Activated naive CD4-positive, alpha-beta T cell treated with anti-CD3 and anti-CD28 coated beads, Interleukin-2, amount 10 ng/mL, durations not matched to agents 5 hours and 36 hours (primary cell): ENCODE measurements around the gene RTF2. TPM values are rescaled to one million over a fixed set of nuclear protein-coding genes. Genes with fewer than 3 reads are reported as not detected.

Source experiments
- total RNA-seq, 2 experiments: library from RNA; stranded (reverse); gene quantifications; one replicate each; pipeline ENCODE4 v1.2.3, GENCODE V29; 2021

Gene RTF2
- total RNA-seq, result 10 to 100 TPM; 95.4 to 98.4 TPM

GRCh38 chr20:56468316-56469076, at the start of gene RTF2:
Gene RTF2, plus strand, starts transcription at chr20:56468627. Its CDS starts 71 bp downstream, at chr20:56468698.

GRCh38 chr20:56524444-56524843, 56.0 kb downstream of the RTF2 start, which contains the start of gene FAM209A:
Gene FAM209A, plus strand, starts transcription at chr20:56524744. Its CDS starts 65 bp downstream, at chr20:56524809.

GRCh38 chr20:56532946-56533345, 64.5 kb downstream of the RTF2 start, which contains the start of gene FAM209B:
Gene FAM209B, plus strand, starts transcription at chr20:56533246. Its CDS starts 96 bp downstream, at chr20:56533342.

Other genes starting within 250 kb of the RTF2 start
- gene MC3R, start 219.9 kb upstream of the RTF2 start, total RNA-seq, result not detected
- gene FAM210B, start 109.7 kb upstream of the RTF2 start, total RNA-seq, result 10 to 100 TPM; 10.4 to 10.8 TPM
- 10 to 100 TPM; 44.1 to 44.5 TPM for gene AURKA, start 76.4 kb upstream of the RTF2 start, total RNA-seq
- gene CSTF1, start 76.0 kb upstream of the RTF2 start, total RNA-seq, result 10 to 100 TPM; 48.3 to 52.4 TPM
- 1 to 10 TPM; 5.8 to 5.9 TPM for gene CASS4, start 56.4 kb upstream of the RTF2 start, total RNA-seq
- gene FAM209A, start 56.1 kb downstream of the RTF2 start, total RNA-seq, result 1 to 10 TPM; 2.4 TPM
- gene FAM209B, start 64.6 kb downstream of the RTF2 start, total RNA-seq, result 1 to 10 TPM; 1.1 to 1.3 TPM
- not detected for gene TFAP2C, start 160.7 kb downstream of the RTF2 start, total RNA-seq